K562 (cell line): ENCODE data around the gene ELOF1. TPM values are rescaled to one million over a fixed set of nuclear protein-coding genes. Genes with fewer than 3 reads are reported as not detected.

Source experiments
- ATAC-seq: fragments of 200-7000 bp; cut with Tn5 transposase; 3 replicates; pipeline ENCODE4 v1.9.1; 2020; ENCODE audit warnings: moderate library complexity
- BruUV-seq: library from RNA; stranded (reverse); fragments of 400-500 nt; replicated peaks from 2 replicates; lab custom pipeline; 2021; lab: Mats Ljungman, UMichigan
- CTCF ChIA-PET: fragments of 300-600 bp; formaldehyde crosslinking; extraction: SDS; loops from one replicate; lab custom pipeline; 2021; ENCODE audit warnings: low intra/inter-chr PET ratio; lab: Yijun Ruan, JAX
- POLR2A ChIA-PET: fragments of 300-600, 350-650 bp; sonication (Branson Sonifier 250); formaldehyde crosslinking; extraction: SDS; loops from one replicate; lab custom pipeline; 2021; ENCODE audit warnings: antibody characterized with exemption, inconsistent platforms; lab: Yijun Ruan, JAX
- DNase-seq, 4 experiments: peaks; one replicate each; pipeline versions ENCODE4 v3.0.0 to v3.0.0-alpha.2; 2011 to 2018; ENCODE audit warnings: low spot score in 3 of 4, mixed read lengths in 3 of 4; ENCODE audit errors: extremely low read depth in 1 of 4
- FAIRE-seq: peaks from 2 replicates; lab custom pipeline; 2011; peaks lifted over from hg19 to GRCh38; lab: Jason Lieb, UNC
- H2AFZ ChIP-seq: 2 replicates; pipeline ENCODE4 v1.6.0; 2011; ENCODE audit warnings: low read depth, low read length, control low read depth, inconsistent platforms
- H3K27ac ChIP-seq: fragments of 200-600 bp; 3 replicates; pipeline ENCODE4 v1.8.0; 2011; ENCODE audit warnings: low read depth, mild to moderate bottlenecking, control low read depth, inconsistent platforms, low read length, moderate library complexity, mixed read lengths; ENCODE audit errors: extremely low read depth
- H3K27me3 ChIP-seq, 2 experiments: fragments of 300-600 bp in 1 of 2; 2 replicates in 1 of 2; 3 replicates in 1 of 2; pipeline versions ENCODE4 v1.6.0 to v1.8.0; 2011; ENCODE audit warnings: inconsistent platforms in 2 of 2, low read length in 2 of 2, mild to moderate bottlenecking in 1 of 2, mixed read lengths in 1 of 2, moderate library complexity in 1 of 2; ENCODE audit not compliant: control insufficient read depth in 2 of 2, insufficient read depth in 2 of 2
- H3K36me3 ChIP-seq: fragments of 300-600 bp; 3 replicates; pipeline ENCODE4 v1.8.0; 2011; ENCODE audit warnings: mild to moderate bottlenecking, low read length, inconsistent platforms; ENCODE audit not compliant: control insufficient read depth, insufficient read depth
- H3K4me1 ChIP-seq, 2 experiments: fragments of 200-600 bp in 1 of 2; replicated peaks in 1 of 2; 2 replicates in 1 of 2; 3 replicates in 1 of 2; pipeline versions ENCODE4 v1.5.1 to v1.8.0; 2011; ENCODE audit warnings: inconsistent platforms in 2 of 2, low read length in 2 of 2, mild to moderate bottlenecking in 1 of 2, mixed read lengths in 1 of 2, moderate library complexity in 1 of 2; ENCODE audit not compliant: control insufficient read depth in 2 of 2, insufficient read depth in 2 of 2
- H3K4me2 ChIP-seq: 2 replicates; pipeline ENCODE4 v1.6.1; 2011; ENCODE audit warnings: low read length, control low read depth, inconsistent platforms, mixed read lengths; ENCODE audit not compliant: insufficient read depth
- H3K4me3 ChIP-seq: fragments of 200-600 bp; sonication (generic), shearing (Covaris generic); 2 replicates; pipeline ENCODE4 v1.5.1; 2016; ENCODE audit warnings: control low read depth, inconsistent platforms
- H3K79me2 ChIP-seq: fragments of 200-600 bp; 3 replicates; pipeline ENCODE4 v1.8.0; 2011; ENCODE audit warnings: low read length, inconsistent platforms; ENCODE audit not compliant: control insufficient read depth, insufficient read depth
- H3K9ac ChIP-seq, 2 experiments: 2 replicates each; pipeline versions ENCODE4 v1.6.0 to v1.6.1; 2011; ENCODE audit warnings: low read depth in 2 of 2, low read length in 2 of 2, control low read depth in 1 of 2, inconsistent platforms in 1 of 2, mild to moderate bottlenecking in 1 of 2, mixed read lengths in 1 of 2; ENCODE audit not compliant: insufficient read depth in 1 of 2
- H3K9me1 ChIP-seq: one replicate; pipeline ENCODE4 v1.6.0; 2011; ENCODE audit warnings: inconsistent platforms, mild to moderate bottlenecking, low read length, moderate library complexity; ENCODE audit not compliant: control insufficient read depth, insufficient read depth
- H3K9me3 ChIP-seq: replicated peaks from 2 replicates; pipeline ENCODE4 v1.5.1; 2011; ENCODE audit warnings: low read depth, low read length, inconsistent platforms; ENCODE audit not compliant: control insufficient read depth, insufficient read depth
- H4K20me1 ChIP-seq: replicated peaks from 2 replicates; pipeline ENCODE4 v1.6.1; 2011; ENCODE audit warnings: low read length, inconsistent platforms, mixed read lengths; ENCODE audit not compliant: control insufficient read depth, insufficient read depth
- BRD9 ChIP-seq: fragments of 450-650 bp; IDR thresholded peaks from 2 replicates; pipeline ENCODE4 v1.6.1; 2018; ENCODE audit warnings: low read depth; ENCODE audit not compliant: partially characterized antibody
- CXXC5 ChIP-seq: fragments of 250-450 bp; sonication (Bioruptor Pico); IDR thresholded peaks from 2 replicates; pipeline ENCODE4 v1.8.0; 2022; ENCODE audit warnings: inconsistent platforms, mild to moderate bottlenecking, moderate library complexity
- DPF2 ChIP-seq: fragments of 450-650 bp; IDR thresholded peaks from 2 replicates; pipeline ENCODE4 v1.6.1; 2016
- EP300 ChIP-seq: IDR thresholded peaks from 2 replicates; pipeline ENCODE4 v1.6.1; 2012; ENCODE audit warnings: low read length, improper control_type of control experiment
- GATAD2A ChIP-seq: fragments of 450-650 bp; IDR thresholded peaks from 2 replicates; pipeline ENCODE4 v1.6.1; 2017
- MEF2D ChIP-seq: conservative IDR thresholded peaks from 2 replicates; pipeline ENCODE4 v1.6.1; 2016; ENCODE audit warnings: low read depth, missing genetic modification characterization, missing compliant biosample characterization
- MTA3 ChIP-seq: fragments of 450-650 bp; formaldehyde crosslinking; IDR thresholded peaks from 2 replicates; pipeline ENCODE4 v1.6.1; 2017; ENCODE audit warnings: mild to moderate bottlenecking, borderline replicate concordance
- NFRKB ChIP-seq: fragments of 450-650 bp; IDR thresholded peaks from 2 replicates; pipeline ENCODE4 v1.6.1; 2016; ENCODE audit warnings: low read depth
- NR4A1 ChIP-seq, 2 experiments: fragments of 250-450 bp in 1 of 2; fragments of 450-650 bp in 1 of 2; sonication (Bioruptor Pico) in 1 of 2; IDR thresholded peaks; 2 replicates each; pipeline versions ENCODE4 v1.4.0 to v1.6.1; 2016 to 2020; ENCODE audit warnings: mild to moderate bottlenecking in 2 of 2, missing compliant biosample characterization in 1 of 2, missing genetic modification characterization in 1 of 2, moderate library complexity in 1 of 2
- SMARCA4 ChIP-seq: fragments of 450-650 bp; IDR thresholded peaks from 2 replicates; pipeline ENCODE4 v1.6.1; 2016
- SRSF1 ChIP-seq: fragments of 200-400 bp; formaldehyde crosslinking; IDR thresholded peaks from 2 replicates; pipeline ENCODE4 v1.6.1; 2017; ENCODE audit warnings: mild to moderate bottlenecking, low read depth, low read length, moderate library complexity
- SUPT5H ChIP-seq: fragments of 450-650 bp; IDR thresholded peaks from 2 replicates; pipeline ENCODE4 v1.6.1; 2016
- TCF3 ChIP-seq: sonication (generic); formaldehyde crosslinking; IDR thresholded peaks from 2 replicates; pipeline ENCODE4 v1.4.0; 2020; ENCODE audit warnings: mild to moderate bottlenecking, missing genetic modification reagents
- ZKSCAN3 ChIP-seq: fragments of 250-450 bp; sonication (Bioruptor Pico); IDR thresholded peaks from 2 replicates; pipeline ENCODE4 v1.4.0; 2020
- ZNF124 ChIP-seq: sonication (generic); formaldehyde crosslinking; IDR thresholded peaks from 2 replicates; pipeline ENCODE4 v1.8.1; 2022; ENCODE audit warnings: missing genetic modification reagents
- WGBS: fragments of 100-300 bp; shearing (Covaris generic); methylation state at CpG from one replicate; pipeline ENCODE4 v1.1.6; 2016; ENCODE audit warnings: low coverage, mixed read lengths; ENCODE audit not compliant: insufficient coverage; ENCODE audit errors: missing lambda C conversion rate; 5-methylcytosine and 5-hydroxymethylcytosine counted together
- in situ Hi-C: fragments of 300-500 bp; cut with MboI; formaldehyde crosslinking; loops from 4 replicates; pipeline ENCODE4 v1.15.0; 2018; ENCODE audit warnings: inconsistent platforms, mixed read lengths
- intact Hi-C: fragments of 100-400 bp; cut with micrococcal nuclease; formaldehyde crosslinking; loops from 2 replicates; pipeline ENCODE4 v1.14.2; 2022
- polyA plus RNA-seq, 8 experiments: library from polyadenylated mRNA; depleted of rRNA in 4 of 8; stranded (reverse) in 5 of 8; unstranded in 3 of 8; fragments of >200 nt; fragmentation: Nextera tagmentation in 2 of 8; fragmentation: Illumina TruSeq in 1 of 8; extraction: Ambion mirVana in 2 of 8; extraction: Trizol in 1 of 8; gene quantifications; 2 replicates each; pipeline versions ENCODE4 v1.2.1 to v1.2.3, GENCODE V29; 2011 to 2014; ENCODE audit warnings: inconsistent platforms in 1 of 8, missing spikeins in 1 of 8
- total RNA-seq, 7 experiments: library from RNA; depleted of rRNA in 6 of 7; stranded (reverse); fragments of >200 nt in 6 of 7; fragmentation: Illumina TruSeq in 2 of 7; extraction: Trizol in 2 of 7; gene quantifications; 2 replicates each; pipeline versions ENCODE4 v1.2.1 to v1.2.3, GENCODE V29; 2011 to 2021; ENCODE audit warnings: low replicate concordance in 1 of 7
- TF ChIP-seq, protein P1 (sequence below), 2 experiments: fragments of 250-450 bp in 1 of 2; fragments of 450-650 bp in 1 of 2; sonication (Bioruptor Pico) in 1 of 2; IDR thresholded peaks; 2 replicates each; pipeline versions ENCODE4 v1.6.1 to v1.8.0; 2016 to 2021; ENCODE audit warnings: mild to moderate bottlenecking in 2 of 2, moderate library complexity in 2 of 2, missing compliant biosample characterization in 1 of 2, missing genetic modification characterization in 1 of 2
- TF ChIP-seq, protein P2 (sequence below): fragments of 450-650 bp; IDR thresholded peaks from 2 replicates; pipeline ENCODE4 v1.6.1; 2017; ENCODE audit warnings: antibody characterized with exemption, mild to moderate bottlenecking
- TF ChIP-seq, protein P3 (sequence below): fragments of 450-650 bp; conservative IDR thresholded peaks from 2 replicates; pipeline ENCODE4 v1.6.1; 2016; ENCODE audit warnings: missing genetic modification characterization, low read depth, mild to moderate bottlenecking, missing compliant biosample characterization, moderate library complexity

ELOF1 gene
- total and polyA plus RNA-seq, 9 of the 15 experiments (the other 6 are each of a cell fraction or from before 2014, with no cell fraction given), result 16.7 to 147 (median 74.2) TPM

DNA sequence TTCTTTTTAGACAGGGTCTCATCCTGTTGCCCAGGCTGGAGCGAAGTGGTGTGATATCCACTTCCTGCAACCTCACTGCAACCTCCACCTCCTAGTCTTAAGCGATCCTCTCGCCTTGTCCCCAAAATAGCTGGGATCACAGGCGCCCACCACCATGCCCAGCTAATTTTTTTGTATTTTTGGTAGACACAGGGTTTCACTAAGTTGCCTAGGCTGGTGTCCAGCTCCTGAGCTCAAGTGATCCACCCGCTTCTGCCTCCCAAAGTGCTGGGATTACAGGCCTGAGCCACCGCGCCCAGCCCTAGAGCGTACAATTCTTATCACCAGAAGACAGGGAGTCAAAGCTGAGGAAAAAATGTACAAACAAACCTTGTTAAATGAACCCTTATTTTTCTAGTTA is 4.5 kb upstream of the ELOF1 start:
- no peaks in the 10 kb centered on the region for H3K27me3 ChIP-seq
- ATAC-seq (peak; percentile 13), FAIRE-seq (peak; percentile 82), DNase-seq (peak in 1 of 4 experiments; percentile 85)
- H3K9ac ChIP-seq, result peak overlapping the region; percentile 68 to 76; a peak in 3 of 4 replicates
- intact Hi-C loops, result loop anchor here (5.0 kb wide), 1 partner anchor 134 kb away; no protein-coding TSS in a partner anchor
- no peak overlapping the region for H3K4me3 ChIP-seq
- H3K9me1 ChIP-seq, result no peaks in the 10 kb centered on the region
- peak overlapping the region; percentile 86 for H3K27ac ChIP-seq
- CTCF ChIA-PET, result no interaction called here
- WGBS, result 6% methylated on average over 8 of the region's 8 CpGs
- in situ Hi-C loops, result no loop called here
- H2AFZ ChIP-seq, result peak overlapping the region; percentile 76
- H4K20me1 ChIP-seq, result 0 out of 2 replicates have a peak, but pooled peaks cover 4% of the 10 kb centered on the region
- H3K4me1 ChIP-seq, result peaks cover 52 to 62% of the 10 kb centered on the region in 2 experiments
- peaks cover 26% of the 10 kb centered on the region for H3K79me2 ChIP-seq
- H3K36me3 ChIP-seq, result peaks cover 2% of the 10 kb centered on the region; the same call in 1 of the 3 replicates
- H3K4me2 ChIP-seq, result peak overlapping the region; percentile 67
- POLR2A ChIA-PET, result interaction anchor here (0.6 to 1.4 kb wide), 11 partner anchors 10 to 628 kb away, joined by 3 to 6 read pairs (median 4); no protein-coding TSS in a partner anchor
- no peaks in the 10 kb centered on the region for H3K9me3 ChIP-seq
- BruUV-seq, result no TSS peak
- TF ChIP-seq MTA3 (0 out of 2 replicates have a peak, but pooled peaks have one; percentile 28), DPF2 (peak; percentile 72; the same call in 1 of the 2 replicates), EP300 (peak; percentile 26; the same call in 1 of the 2 replicates), ZKSCAN3 (CRISPR knock-in tag) (no peak), GATAD2A (0 out of 2 replicates have a peak, but pooled peaks have one; percentile 34), TCF3 (CRISPR knock-in tag) (peak; percentile 70), MEF2D (tag) (no peak), CXXC5 (CRISPR knock-in tag) (peak; percentile 57; the same call in 1 of the 2 replicates), ZNF124 (no peak), BRD9 (peak; percentile 65), NFRKB (peak; percentile 64; the same call in 1 of the 2 replicates), NR4A1 (CRISPR knock-in tag; IDR thresholded peaks at IDR 0.05) (no peak), NR4A1 (tag; IDR thresholded peaks at IDR 0.05) (peak; percentile 84), SMARCA4 (peak; percentile 66), SUPT5H (0 out of 2 replicates have a peak, but pooled peaks have one; percentile 27), SRSF1 (no peak)
- TF ChIP-seq, protein P1, sequence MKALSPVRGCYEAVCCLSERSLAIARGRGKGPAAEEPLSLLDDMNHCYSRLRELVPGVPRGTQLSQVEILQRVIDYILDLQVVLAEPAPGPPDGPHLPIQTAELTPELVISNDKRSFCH (CRISPR knock-in tag; IDR thresholded peaks at IDR 0.05), result no peak
- TF ChIP-seq, protein P1 (tag; IDR thresholded peaks at IDR 0.05), result peak; percentile 40; the same call in 1 of the 2 replicates
- TF ChIP-seq, protein P2, sequence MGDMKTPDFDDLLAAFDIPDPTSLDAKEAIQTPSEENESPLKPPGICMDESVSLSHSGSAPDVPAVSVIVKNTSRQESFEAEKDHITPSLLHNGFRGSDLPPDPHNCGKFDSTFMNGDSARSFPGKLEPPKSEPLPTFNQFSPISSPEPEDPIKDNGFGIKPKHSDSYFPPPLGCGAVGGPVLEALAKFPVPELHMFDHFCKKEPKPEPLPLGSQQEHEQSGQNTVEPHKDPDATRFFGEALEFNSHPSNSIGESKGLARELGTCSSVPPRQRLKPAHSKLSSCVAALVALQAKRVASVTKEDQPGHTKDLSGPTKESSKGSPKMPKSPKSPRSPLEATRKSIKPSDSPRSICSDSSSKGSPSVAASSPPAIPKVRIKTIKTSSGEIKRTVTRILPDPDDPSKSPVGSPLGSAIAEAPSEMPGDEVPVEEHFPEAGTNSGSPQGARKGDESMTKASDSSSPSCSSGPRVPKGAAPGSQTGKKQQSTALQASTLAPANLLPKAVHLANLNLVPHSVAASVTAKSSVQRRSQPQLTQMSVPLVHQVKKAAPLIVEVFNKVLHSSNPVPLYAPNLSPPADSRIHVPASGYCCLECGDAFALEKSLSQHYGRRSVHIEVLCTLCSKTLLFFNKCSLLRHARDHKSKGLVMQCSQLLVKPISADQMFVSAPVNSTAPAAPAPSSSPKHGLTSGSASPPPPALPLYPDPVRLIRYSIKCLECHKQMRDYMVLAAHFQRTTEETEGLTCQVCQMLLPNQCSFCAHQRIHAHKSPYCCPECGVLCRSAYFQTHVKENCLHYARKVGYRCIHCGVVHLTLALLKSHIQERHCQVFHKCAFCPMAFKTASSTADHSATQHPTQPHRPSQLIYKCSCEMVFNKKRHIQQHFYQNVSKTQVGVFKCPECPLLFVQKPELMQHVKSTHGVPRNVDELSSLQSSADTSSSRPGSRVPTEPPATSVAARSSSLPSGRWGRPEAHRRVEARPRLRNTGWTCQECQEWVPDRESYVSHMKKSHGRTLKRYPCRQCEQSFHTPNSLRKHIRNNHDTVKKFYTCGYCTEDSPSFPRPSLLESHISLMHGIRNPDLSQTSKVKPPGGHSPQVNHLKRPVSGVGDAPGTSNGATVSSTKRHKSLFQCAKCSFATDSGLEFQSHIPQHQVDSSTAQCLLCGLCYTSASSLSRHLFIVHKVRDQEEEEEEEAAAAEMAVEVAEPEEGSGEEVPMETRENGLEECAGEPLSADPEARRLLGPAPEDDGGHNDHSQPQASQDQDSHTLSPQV, result 0 out of 2 replicates have a peak, but pooled peaks have one; percentile 77
- TF ChIP-seq, protein P3, sequence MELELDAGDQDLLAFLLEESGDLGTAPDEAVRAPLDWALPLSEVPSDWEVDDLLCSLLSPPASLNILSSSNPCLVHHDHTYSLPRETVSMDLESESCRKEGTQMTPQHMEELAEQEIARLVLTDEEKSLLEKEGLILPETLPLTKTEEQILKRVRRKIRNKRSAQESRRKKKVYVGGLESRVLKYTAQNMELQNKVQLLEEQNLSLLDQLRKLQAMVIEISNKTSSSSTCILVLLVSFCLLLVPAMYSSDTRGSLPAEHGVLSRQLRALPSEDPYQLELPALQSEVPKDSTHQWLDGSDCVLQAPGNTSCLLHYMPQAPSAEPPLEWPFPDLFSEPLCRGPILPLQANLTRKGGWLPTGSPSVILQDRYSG, result 0 out of 2 replicates have a peak, but pooled peaks have one; percentile 35
